GM18519 (cell line): ENCODE measurements around the gene ALDH3B1.

ENCODE experiments used
- ATAC-seq: cut with Tn5 transposase; IDR thresholded peaks from one replicate; pipeline ENCODE4 v1.9.1; 2021; ENCODE audit warnings: mild to moderate bottlenecking, moderate library complexity; ENCODE audit not compliant: unreplicated experiment, low FRiP score

ALDH3B1 gene

GRCh38 chr11:67996622-67997474 is 13.3 kb upstream of the ALDH3B1 start:
- ATAC-seq = no peak

DNA sequence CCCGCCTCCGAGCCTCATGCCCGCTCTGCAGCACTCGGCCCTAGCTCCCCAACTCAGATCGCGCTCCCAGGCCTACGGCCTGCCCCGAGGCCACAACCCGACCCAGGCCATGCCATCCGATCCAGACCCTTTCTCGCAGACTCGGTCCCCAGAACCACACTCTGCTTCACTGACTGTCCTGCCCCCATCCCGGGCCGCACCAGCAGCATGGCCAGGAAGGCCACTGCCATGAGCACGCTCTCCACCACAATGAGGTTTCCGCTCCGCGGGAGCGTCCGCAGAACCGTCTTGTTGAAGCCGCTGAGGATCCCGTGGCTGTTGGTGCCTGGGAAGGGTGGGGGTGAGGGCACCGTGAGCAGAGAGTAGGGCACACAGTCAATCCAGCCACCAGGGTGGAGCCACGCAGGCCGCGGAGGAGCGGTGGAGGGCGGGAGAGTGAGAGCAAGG is 12.6 kb upstream of the ALDH3B1 start:
- ATAC-seq = no peak

- ATAC-seq = no peak
Observed at GRCh38 chr11:67998150-67999045, 11.7 kb upstream of the ALDH3B1 start.

- no peak for ATAC-seq
Observed at GRCh38 chr11:67999201-67999629, 10.9 kb upstream of the ALDH3B1 start.

DNA sequence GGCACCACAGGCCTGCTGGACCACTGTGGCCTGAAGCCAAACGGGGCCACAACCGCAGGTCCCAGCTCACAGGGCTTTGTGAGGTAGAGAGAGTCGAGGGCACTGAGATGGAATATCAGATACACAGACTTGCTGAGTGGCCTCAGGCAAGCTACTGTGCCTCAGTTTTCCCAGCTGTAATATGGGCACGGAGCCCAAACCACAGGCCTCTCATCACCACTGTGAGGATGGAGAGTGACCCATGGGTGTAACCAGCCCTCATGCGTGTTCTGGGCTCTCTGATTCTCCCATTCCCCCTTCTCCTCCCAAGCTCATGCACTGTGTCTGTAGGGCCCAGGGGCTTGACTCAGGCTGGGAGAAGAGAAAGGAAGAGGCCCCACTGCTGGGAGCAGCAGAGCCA is 10.4 kb upstream of the ALDH3B1 start:
- ATAC-seq = no peak

DNA sequence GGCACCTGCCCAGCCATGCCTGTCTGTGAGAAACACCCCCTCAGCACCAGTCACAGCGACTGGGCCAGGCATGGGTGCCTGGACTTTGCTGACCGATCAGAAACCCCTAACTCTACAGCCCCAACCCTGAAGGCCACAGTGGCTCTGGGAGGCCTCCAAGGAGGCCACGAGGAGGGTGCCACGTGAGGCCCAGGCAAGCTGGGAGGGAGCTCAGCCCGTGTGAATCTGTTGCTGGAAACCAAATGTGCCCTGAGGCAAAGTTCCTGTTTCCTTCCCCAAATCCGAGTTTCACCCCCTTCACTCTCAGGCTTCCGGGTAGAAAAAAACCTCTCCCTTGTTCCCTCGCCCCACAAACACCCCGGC is 7.6 kb upstream of the ALDH3B1 start:
- ATAC-seq = no peak

DNA sequence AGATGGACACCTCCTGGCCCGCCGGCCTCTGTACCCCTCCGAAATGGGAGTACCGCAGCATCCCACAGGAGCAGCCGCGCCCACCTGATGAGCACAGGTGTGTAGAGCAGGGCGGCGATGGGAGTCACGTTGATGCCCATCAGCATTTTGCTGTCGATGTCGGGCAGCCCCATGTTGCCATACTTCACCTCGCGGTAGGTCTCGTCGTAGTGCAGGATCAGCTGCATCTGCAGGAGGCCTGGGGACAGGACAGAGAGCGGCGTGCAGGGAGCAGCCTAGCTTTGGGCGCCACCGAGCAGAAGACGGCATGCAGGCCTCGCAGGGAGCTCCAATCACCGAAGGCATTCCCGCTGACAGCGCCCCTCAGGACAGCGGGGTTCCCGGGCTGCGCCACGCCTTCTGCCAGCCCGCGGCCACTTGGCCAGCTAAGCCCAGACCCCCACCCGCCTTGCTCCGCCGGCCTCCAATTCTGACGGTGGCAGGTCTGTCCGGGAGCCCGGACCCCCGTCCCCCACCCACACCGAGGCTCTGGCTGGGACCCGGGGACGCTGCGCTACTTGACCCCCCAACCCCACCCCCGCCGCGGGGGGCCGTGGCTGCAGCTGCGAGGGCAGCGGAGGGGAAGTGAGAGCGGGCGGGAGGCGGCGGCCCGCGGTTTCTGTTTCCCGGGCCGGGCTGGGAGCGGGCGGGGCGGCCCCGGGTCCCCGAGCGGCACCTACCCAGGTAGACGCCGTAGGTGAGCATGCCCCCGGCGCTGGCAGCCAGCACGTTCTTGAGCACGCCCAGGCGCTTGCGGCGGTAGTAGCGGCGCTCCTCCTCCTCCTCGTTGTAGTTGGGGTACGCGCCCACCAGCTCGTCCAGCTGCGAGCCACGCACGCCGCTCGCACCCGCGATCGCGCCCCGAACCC is 6.9 kb upstream of the ALDH3B1 start:
- ATAC-seq = no peak

GRCh38 chr11:68003846-68004550 is 6.1 kb upstream of the ALDH3B1 start, which contains the start of gene UNC93B1:
TSS of gene UNC93B1 (minus strand) at chr11:68004097. CDS start at chr11:68004043, 54 bp downstream.
- ATAC-seq = no peak

GRCh38 chr11:68004551-68005335 is 5.4 kb upstream of the ALDH3B1 start:
- no peak for ATAC-seq

DNA sequence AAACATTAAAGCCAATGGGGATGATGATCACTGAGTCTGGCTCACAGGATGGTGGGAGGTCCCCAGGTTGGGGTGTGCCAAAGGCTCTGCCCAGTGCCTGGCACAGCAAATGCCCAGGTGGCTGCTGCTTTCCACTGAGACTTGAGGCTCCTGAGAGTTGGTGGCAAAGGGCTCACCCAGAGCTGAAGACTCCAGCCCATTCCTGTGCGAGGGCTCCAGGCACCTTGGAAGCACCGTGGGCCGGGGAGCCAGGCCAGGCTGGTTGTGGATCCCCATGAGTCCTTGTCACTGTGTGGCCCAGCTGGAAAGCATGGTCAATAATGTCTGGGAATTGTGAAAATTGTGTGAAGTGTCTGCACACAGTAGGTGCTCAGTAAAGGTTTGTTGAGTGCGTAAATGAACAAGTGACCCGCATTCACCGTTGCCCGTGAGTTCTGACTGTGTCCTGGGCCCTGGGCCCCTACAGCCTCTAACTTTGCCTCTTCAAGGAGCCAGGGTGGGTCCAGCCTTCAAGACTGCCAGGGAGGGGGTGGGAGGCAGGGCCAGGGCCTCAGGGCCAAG is 3.4 kb upstream of the ALDH3B1 start:
- ATAC-seq = no peak

DNA sequence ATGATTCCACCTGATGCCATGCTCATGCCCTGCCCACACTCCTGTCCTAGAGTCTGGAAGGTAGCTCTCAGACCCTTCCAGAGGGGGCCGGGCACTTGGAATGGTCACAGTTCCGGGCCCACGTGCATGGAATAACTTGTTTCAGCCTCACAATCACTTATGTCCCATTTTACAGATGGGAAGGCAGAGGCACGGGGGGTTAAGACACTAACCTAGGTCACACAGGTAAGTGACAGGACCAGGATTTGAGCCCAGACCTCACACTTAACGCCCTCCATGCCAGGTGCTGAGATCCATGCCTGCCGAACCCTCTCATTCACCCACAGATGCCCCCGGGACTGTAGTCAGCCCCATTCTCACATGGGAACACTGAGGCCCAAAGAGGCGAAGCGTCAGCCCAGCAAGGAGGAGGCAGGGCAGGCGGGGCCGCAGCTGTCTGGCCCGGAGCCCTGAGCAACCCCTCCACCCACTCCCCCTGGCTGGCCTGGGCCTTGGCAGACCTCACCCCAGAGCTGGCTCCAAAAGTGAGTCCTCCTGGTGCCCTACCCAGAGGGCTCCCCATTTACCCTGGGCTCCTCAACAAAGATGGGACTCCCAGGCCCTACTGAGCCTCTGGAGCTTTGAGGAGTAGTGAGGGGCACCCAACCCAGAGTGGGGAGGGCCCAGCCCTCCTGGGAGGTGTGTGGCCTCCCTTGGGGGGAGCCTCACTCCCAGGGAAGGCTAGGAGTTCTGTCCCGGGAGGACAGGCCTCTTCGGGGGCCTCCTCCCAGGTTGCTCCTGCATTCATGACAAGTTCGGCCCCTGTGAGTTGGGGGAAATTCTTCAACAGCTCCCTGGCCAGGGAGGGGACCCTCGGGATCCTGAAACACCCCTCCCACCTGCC is 2.4 kb upstream of the ALDH3B1 start:
- ATAC-seq = no peak

GRCh38 chr11:68008381-68009337 is 1.5 kb upstream of the ALDH3B1 start:
- ATAC-seq = no peak

- no peak for ATAC-seq
Observed at GRCh38 chr11:68009391-68010089, 587 bp upstream of the ALDH3B1 start.

DNA sequence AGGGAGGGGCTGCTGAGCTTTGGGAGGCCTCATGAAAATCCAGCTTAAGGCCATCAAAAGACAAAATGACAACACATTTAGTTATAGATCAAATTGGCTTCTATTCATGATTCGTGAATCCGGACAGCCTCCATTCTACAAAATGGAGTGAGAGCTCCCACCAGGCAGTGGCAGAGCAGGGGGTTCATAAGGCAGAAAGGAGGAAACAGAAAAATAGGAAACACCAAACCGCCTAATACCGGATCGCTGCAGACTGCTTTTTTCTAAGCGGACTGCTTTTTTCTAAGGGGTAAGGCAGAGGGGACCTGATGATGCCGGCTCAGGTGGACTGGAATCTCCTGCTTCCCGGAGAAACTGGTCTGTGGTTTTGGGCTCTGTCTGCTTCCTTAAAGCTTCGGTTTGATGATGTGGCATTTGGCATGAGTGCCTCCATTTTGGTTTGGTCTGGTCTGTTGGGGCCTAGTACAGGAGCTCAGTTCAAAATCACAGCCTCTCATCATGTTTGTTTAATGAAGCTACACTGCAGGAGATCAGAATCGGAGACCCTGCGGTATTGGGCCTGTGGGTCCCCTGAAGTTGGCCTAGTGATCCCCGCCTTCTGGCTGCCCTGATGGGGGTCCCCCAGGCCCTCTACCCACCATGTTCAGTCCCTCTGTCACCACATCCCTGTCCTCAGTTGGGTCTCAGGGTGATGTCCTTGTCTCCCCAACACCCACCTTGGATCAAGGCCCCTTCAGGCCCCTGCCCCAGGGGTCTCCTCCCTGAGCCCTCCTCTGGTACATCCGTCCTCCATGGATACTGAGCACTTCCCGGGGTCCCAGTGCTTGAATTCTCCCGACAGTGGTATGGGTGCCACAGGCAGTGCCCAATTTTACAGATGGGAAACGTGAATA is 1.2 kb downstream of the ALDH3B1 start:
- ATAC-seq = no peak
